SU-DHL-6 (cell line): ENCODE data around the gene HPD.

ENCODE experiments used
- H2AFZ ChIP-seq: fragments of 200-600 bp; sonication (generic); 2 replicates; pipeline ENCODE4 v1.6.1; 2014; ENCODE audit warnings: low read depth, mild to moderate bottlenecking, moderate library complexity, mixed read lengths, antibody characterized with exemption, low read length; ENCODE audit not compliant: severe bottlenecking
- H3F3A ChIP-seq: fragments of 200-600 bp; shearing (Covaris generic); 2 replicates; pipeline ENCODE4 v1.6.0; 2016; ENCODE audit warnings: antibody characterized with exemption, mild to moderate bottlenecking; ENCODE audit not compliant: insufficient read depth
- H3K27ac ChIP-seq: fragments of 200-600 bp; sonication (generic); 2 replicates; pipeline ENCODE4 v1.5.1; 2016; ENCODE audit warnings: low read depth, mild to moderate bottlenecking, low read length, moderate library complexity, mixed read lengths
- H3K27me3 ChIP-seq: fragments of 200-600 bp; sonication (generic), shearing (Covaris generic); 2 replicates; pipeline ENCODE4 v1.6.0; 2014; ENCODE audit warnings: mild to moderate bottlenecking, low read length
- H3K36me3 ChIP-seq: fragments of 200-600 bp; sonication (generic); 2 replicates; pipeline ENCODE4 v1.6.1; 2014; ENCODE audit warnings: mild to moderate bottlenecking, low read length, mixed read lengths
- H3K4me2 ChIP-seq: fragments of 300-600, 200-600 bp; shearing (Covaris generic), sonication (generic); 2 replicates; pipeline ENCODE4 v1.6.0; 2014; ENCODE audit warnings: low read length, low read depth, mild to moderate bottlenecking; ENCODE audit not compliant: poor library complexity, severe bottlenecking
- H3K4me3 ChIP-seq: fragments of 200-600 bp; sonication (generic); 2 replicates; pipeline ENCODE4 v1.5.1; 2014; ENCODE audit warnings: antibody characterized with exemption, low read length, mild to moderate bottlenecking, mixed read lengths; ENCODE audit not compliant: insufficient read depth, poor library complexity, severe bottlenecking
- H3K79me2 ChIP-seq: fragments of 200-600 bp; sonication (generic); 2 replicates; pipeline ENCODE4 v1.6.1; 2014; ENCODE audit warnings: mild to moderate bottlenecking, low read length, moderate library complexity; ENCODE audit not compliant: insufficient read depth
- H3K9ac ChIP-seq: fragments of 200-600 bp; sonication (generic); 2 replicates; pipeline ENCODE4 v1.7.0; 2014; ENCODE audit warnings: mild to moderate bottlenecking, low read length
- H3K9me2 ChIP-seq: fragments of 200-600 bp; sonication (generic); replicated peaks from 2 replicates; pipeline ENCODE4 v1.6.1; 2014; ENCODE audit warnings: low read length; ENCODE audit not compliant: insufficient read depth
- H3K9me3 ChIP-seq: fragments of 200-600 bp; sonication (generic); 2 replicates; pipeline ENCODE4 v1.6.1; 2014; ENCODE audit warnings: low read length, mixed read lengths; ENCODE audit not compliant: insufficient read depth
- H4K20me1 ChIP-seq: fragments of 200-600 bp; sonication (generic); 2 replicates; pipeline ENCODE4 v1.6.1; 2014; ENCODE audit warnings: low read depth, mild to moderate bottlenecking, antibody characterized with exemption, low read length, moderate library complexity, mixed read lengths
- CTCF ChIP-seq: fragments of 200-600 bp; sonication (generic); IDR thresholded peaks from one replicate; pipeline ENCODE4 v1.5.1; 2017; ENCODE audit warnings: antibody characterized with exemption, mild to moderate bottlenecking, low read length, moderate library complexity; ENCODE audit not compliant: insufficient read depth, poor library complexity, severe bottlenecking
- EZH2phosphoT487 ChIP-seq: fragments of 200-600 bp; sonication (generic), shearing (Covaris generic); conservative IDR thresholded peaks from 2 replicates; pipeline ENCODE4 v1.6.1; 2018; ENCODE audit warnings: mild to moderate bottlenecking, antibody characterized with exemption, low read length, moderate library complexity, mixed read lengths

HPD gene

GRCh38 chr12:121828826-121829225 lies 29.8 kb downstream of the HPD start:
- no peaks in the 10 kb centered on the region for H3K9me2 ChIP-seq
- H3K4me2 ChIP-seq: no peak overlapping the region
- peaks cover 18% of the 10 kb centered on the region; the same call in 1 of the 2 replicates for H3K36me3 ChIP-seq
- TF ChIP-seq CTCF (no peak), EZH2phosphoT487 (no peak)
- no peaks in the 10 kb centered on the region for H3K9me3 ChIP-seq
- H3K79me2 ChIP-seq: no peaks in the 10 kb centered on the region
- H3K27me3 ChIP-seq: no peaks in the 10 kb centered on the region
- H3K4me3 ChIP-seq: no peak overlapping the region
- H2AFZ ChIP-seq: no peak overlapping the region
- H3F3A ChIP-seq: peaks cover 4% of the 10 kb centered on the region; the same call in 1 of the 2 replicates
- no peaks in the 10 kb centered on the region for H4K20me1 ChIP-seq
- no peak overlapping the region for H3K27ac ChIP-seq
- H3K9ac ChIP-seq: no peak overlapping the region

GRCh38 chr12:121828306-121828705 lies 30.4 kb downstream of the HPD start:
- peaks cover 18% of the 10 kb centered on the region; the same call in 1 of the 2 replicates for H3K36me3 ChIP-seq
- H4K20me1 ChIP-seq: no peaks in the 10 kb centered on the region
- H3K9me2 ChIP-seq: no peaks in the 10 kb centered on the region
- H3K79me2 ChIP-seq: no peaks in the 10 kb centered on the region
- no peaks in the 10 kb centered on the region for H3K9me3 ChIP-seq
- no peak overlapping the region for H2AFZ ChIP-seq
- TF ChIP-seq CTCF: no peak
- no peak for TF ChIP-seq EZH2phosphoT487
- H3K27me3 ChIP-seq: no peaks in the 10 kb centered on the region
- H3K4me3 ChIP-seq: no peak overlapping the region
- no peak overlapping the region for H3K4me2 ChIP-seq
- H3F3A ChIP-seq: peaks cover 4% of the 10 kb centered on the region; the same call in 1 of the 2 replicates
- no peak overlapping the region for H3K9ac ChIP-seq
- H3K27ac ChIP-seq: no peak overlapping the region

GRCh38 chr12:121827351-121828099 lies 31.1 kb downstream of the HPD start:
- no peak overlapping the region for H3K9ac ChIP-seq
- H3K27me3 ChIP-seq: no peaks in the 10 kb centered on the region
- no peak overlapping the region for H2AFZ ChIP-seq
- no peak overlapping the region for H3K4me3 ChIP-seq
- no peaks in the 10 kb centered on the region for H3K79me2 ChIP-seq
- no peak for TF ChIP-seq CTCF
- no peak for TF ChIP-seq EZH2phosphoT487
- H3K36me3 ChIP-seq: peaks cover 18% of the 10 kb centered on the region; the same call in 1 of the 2 replicates
- no peaks in the 10 kb centered on the region for H3K9me3 ChIP-seq
- H3K9me2 ChIP-seq: no peaks in the 10 kb centered on the region
- H3K27ac ChIP-seq: no peak overlapping the region
- H3F3A ChIP-seq: peaks cover 3% of the 10 kb centered on the region; the same call in 1 of the 2 replicates
- H3K4me2 ChIP-seq: no peak overlapping the region
- H4K20me1 ChIP-seq: no peaks in the 10 kb centered on the region
